Cerebellar nuclear complex (tissue), 1 donor: ENCODE results near the gene ELL2.
"Not testable (repeated sequence)": the region's sequence is repeated elsewhere in the genome, so short reads cannot be mapped to it uniquely, and the experiment has no call there.

ENCODE experiments used
- DNase-seq, 2 experiments: peaks; one replicate each; lab custom pipeline; 2025; lab: John Stamatoyannopoulos, UW

Gene ELL2

GRCh38 chr5:95930141-95930930, 31.3 kb downstream of the ELL2 start:
- no peak for DNase-seq

- no peak for DNase-seq
Measured at GRCh38 chr5:95928724-95929253, 32.9 kb downstream of the ELL2 start.

GRCh38 chr5:95927927-95928723, 33.5 kb downstream of the ELL2 start:
- DNase-seq: no peak

GRCh38 chr5:95927300-95927699, 34.4 kb downstream of the ELL2 start:
- DNase-seq: not testable (repeated sequence)

- DNase-seq: no peak
Measured at GRCh38 chr5:95925939-95926338, 35.7 kb downstream of the ELL2 start.

GRCh38 chr5:95925378-95925744, 36.3 kb downstream of the ELL2 start:
- no peak for DNase-seq

- no peak for DNase-seq
Measured at GRCh38 chr5:95924720-95925377, 36.8 kb downstream of the ELL2 start.

- DNase-seq: no peak
Measured at GRCh38 chr5:95923918-95924544, 37.6 kb downstream of the ELL2 start.

- DNase-seq: no peak
Measured at GRCh38 chr5:95922798-95923197, 38.9 kb downstream of the ELL2 start.

GRCh38 chr5:95921501-95921900, 40.1 kb downstream of the ELL2 start:
- no peak for DNase-seq

GRCh38 chr5:95920822-95921221, 40.8 kb downstream of the ELL2 start:
- DNase-seq: no peak

- no peak for DNase-seq
Measured at GRCh38 chr5:95919658-95920057, 42.0 kb downstream of the ELL2 start.

GRCh38 chr5:95918421-95919006, 43.1 kb downstream of the ELL2 start:
- DNase-seq: no peak

- no peak for DNase-seq
Measured at GRCh38 chr5:95917207-95917606, 44.4 kb downstream of the ELL2 start.

- no peak for DNase-seq
Measured at GRCh38 chr5:95916687-95917085, 45.0 kb downstream of the ELL2 start.

GRCh38 chr5:95915999-95916686, 45.5 kb downstream of the ELL2 start:
- no peak for DNase-seq

GRCh38 chr5:95913663-95914062, 48.0 kb downstream of the ELL2 start:
- DNase-seq: no peak

- DNase-seq: no peak
Measured at GRCh38 chr5:95912029-95912428, 49.6 kb downstream of the ELL2 start.

- no peak for DNase-seq
Measured at GRCh38 chr5:95910521-95910920, 51.1 kb downstream of the ELL2 start.

- DNase-seq: no peak
Measured at GRCh38 chr5:95909738-95910137, 51.9 kb downstream of the ELL2 start.

GRCh38 chr5:95908799-95909198, 52.9 kb downstream of the ELL2 start:
- no peak for DNase-seq
